Hepatic stellate cell (primary cell): Measurements from ENCODE around the gene ZNF586.
"Not testable (repeated sequence)": the region's sequence is repeated elsewhere in the genome, so short reads cannot be mapped to it uniquely, and the experiment has no call there.

Experiments used
- DNase-seq: peaks from one replicate; pipeline ENCODE4 v3.0.0; 2011; ENCODE audit warnings: low spot score

ZNF586 gene

DNA sequence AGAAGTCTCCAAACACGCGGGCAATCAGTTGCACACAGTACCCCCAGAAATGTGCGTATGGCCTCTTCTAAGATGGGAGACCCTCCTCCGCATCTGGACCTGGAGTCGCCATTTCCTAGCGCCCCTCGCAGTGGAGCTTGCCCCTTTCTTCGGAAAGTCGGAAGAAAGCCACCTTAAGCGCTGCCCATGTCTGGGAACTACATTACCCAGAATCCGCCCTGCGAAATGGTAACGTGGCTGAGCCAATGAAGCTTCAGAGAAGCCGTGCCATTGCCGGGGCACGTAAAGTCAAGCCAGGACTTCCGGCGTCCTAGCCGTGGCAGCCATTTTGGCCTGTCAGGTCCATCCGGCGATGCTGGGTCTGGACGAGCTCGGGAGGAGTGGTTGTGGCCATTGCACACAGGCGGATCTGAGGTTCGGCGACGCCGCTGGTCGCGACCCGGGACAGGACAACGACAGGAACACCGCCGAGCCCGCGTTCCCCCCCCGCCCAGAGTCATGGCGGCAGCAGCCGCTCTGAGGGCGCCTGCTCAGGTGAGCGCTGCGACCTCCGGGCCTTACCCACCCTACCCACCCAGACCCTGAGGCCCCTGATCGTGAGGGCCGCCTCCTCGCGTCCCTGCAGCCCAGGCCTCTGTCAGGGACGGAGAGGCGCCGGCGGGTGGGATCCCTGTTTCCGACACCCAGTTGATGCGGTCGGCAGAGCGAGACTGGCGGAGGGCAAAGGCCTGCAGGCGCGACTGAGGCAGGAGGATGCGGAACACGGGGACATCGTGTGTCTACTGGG, at the start of gene ZNF586:
TSS of gene ZNF586 (plus strand) at position 332 of the 787 bp plus-strand sequence. CDS start at position 499, 167 bp downstream.
- DNase-seq = peak; percentile 99

DNA sequence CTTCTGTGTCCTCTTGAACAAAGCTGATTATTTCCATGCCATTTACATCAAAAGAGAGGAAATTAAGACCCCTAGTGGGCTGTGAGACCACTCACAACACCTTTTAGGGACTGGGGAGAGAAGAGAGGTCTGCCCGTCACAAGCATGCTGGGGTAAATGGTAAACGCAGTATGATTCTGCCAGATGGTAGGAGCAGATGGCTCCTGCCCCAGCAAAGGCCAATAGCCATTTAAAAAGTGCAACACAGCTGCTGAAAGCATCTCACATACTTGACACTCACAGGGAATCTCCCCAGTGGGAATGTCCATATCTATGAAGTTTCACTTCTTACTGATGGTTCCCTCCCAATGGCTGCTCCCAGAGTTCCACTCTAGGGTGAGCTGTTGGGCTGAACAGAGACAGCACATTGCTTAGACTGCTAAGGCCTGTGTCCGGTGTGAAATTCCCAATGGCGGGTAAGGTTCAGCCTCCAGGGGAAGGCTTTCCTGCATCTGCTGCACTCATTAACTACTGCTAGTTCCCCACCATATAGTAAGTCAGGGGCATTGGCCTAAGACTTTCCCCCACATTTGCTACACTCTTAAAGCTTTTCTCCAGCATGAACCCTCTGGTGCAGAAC, 49.5 kb upstream of the ZNF586 start:
- DNase-seq = no peak

DNA sequence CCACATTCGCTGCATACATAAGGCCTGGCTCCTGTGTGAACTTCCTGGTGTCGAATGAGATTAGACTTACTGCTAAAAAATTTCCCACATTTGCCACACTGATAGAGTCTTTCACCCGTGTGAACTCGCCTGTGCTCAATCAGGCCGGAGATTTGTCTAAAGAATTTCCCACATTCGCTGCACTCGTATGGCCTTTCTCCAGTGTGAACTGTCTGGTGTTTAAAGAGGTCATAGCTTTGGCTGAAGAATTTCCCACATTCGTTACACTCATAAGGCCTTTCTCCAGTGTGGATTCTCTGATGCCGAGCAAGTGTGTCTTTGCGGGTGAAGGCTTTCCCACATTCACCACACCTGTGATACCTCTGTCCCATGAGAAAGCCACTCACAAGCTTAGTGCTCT, 48.6 kb upstream of the ZNF586 start:
- no peak for DNase-seq

- DNase-seq = peak; percentile 14
These were observed 31.2 kb upstream of the ZNF586 start for GRCh38 chr19:57738320-57738719.

- DNase-seq = not testable (repeated sequence)
These were observed 30.7 kb upstream of the ZNF586 start for GRCh38 chr19:57738770-57739169.

- peak; percentile 93 for DNase-seq
These were observed 22.6 kb upstream of the ZNF586 start, which contains the start of gene ZNF776 for GRCh38 chr19:57746580-57747471. Gene ZNF776 (plus strand): TSS chr19:57746815. CDS start chr19:57747059, 244 bp downstream.

GRCh38 chr19:57747472-57747807, 22.0 kb upstream of the ZNF586 start:
- DNase-seq = no peak

- no peak for DNase-seq
These were observed 21.4 kb upstream of the ZNF586 start for GRCh38 chr19:57748029-57748428.

DNA sequence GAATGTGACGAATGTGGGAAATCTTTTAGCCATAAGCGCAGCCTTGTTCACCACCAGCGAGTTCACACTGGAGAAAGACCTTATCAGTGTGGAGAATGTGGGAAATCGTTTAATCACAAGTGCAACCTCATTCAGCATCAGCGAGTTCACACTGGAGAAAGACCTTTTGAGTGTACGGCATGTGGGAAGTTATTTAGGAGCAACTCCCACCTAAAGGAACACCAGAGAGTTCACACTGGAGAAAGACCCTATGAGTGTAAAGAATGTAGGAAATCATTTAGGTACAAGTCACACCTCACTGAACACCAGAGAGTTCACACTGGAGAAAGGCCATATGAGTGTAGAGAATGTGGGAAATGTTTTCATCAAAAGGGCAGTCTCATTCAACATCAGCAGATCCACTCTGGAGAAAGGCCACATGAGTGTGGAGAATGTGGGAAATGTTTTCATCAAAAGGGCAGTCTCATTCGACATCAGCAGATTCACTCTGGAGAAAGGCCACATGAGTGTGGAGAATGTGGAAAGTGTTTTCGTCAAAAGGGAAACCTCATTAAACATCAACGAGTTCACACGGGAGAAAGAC, 15.3 kb upstream of the ZNF586 start:
- no peak for DNase-seq

DNA sequence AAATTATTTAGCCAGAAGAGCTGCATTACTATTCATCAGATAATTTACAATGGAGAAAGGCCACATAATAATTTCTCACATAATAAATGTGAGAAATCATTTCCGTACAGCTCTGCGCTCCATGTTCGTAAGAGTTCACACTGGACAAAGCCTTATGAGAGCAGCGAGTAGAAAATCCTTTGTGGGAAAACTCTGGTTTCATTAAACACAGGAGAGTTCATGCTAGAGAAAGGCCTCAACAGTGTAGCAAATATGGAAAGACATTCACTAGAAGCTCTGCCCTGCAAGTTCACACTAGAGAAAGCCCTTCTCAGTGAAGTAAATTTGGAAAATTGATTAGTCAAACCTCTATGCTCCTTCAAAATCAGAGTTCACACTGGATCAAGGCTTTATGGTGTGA, 14.4 kb upstream of the ZNF586 start:
- no peak for DNase-seq

DNA sequence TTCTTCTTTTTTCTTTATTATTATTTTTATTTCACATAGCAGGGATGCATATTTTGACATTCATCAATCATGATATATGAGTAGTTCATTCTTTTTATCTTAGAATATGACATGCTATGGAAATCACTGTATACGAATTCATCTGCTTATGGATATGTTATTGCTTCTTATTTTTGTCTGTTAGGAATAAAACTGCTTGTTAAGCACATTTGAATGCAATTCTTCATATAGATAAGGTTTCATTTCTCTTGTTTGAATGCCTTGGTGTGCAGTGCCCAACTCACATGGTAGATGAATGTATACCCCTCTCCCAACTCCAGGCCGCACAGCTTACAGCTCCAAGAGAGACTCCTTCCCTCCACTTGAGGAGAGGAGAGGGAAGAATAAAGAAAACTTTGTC, 11.5 kb upstream of the ZNF586 start:
- DNase-seq = no peak

- DNase-seq = no peak
These were observed 10.4 kb upstream of the ZNF586 start for GRCh38 chr19:57759096-57759495.

DNA sequence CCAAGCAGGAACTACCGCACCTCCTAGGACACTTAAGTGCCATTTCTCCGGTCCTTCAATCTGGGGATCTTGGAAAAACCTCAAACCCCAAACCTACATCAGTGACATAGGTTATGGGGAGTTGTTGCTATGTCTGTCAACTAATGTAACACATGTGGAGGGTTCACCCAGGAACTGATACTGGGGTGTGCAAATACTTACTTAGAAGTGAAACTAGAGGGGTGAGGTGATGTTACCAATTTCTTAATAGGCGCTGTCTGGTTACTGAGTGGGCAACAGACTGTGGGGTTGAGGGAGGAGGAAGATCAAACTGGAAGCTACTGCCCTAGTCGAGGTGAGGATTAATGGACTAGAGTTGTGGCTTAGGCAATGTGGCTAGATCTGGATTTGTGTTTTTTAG, 1.9 kb downstream of the ZNF586 start:
- DNase-seq = no peak

DNA sequence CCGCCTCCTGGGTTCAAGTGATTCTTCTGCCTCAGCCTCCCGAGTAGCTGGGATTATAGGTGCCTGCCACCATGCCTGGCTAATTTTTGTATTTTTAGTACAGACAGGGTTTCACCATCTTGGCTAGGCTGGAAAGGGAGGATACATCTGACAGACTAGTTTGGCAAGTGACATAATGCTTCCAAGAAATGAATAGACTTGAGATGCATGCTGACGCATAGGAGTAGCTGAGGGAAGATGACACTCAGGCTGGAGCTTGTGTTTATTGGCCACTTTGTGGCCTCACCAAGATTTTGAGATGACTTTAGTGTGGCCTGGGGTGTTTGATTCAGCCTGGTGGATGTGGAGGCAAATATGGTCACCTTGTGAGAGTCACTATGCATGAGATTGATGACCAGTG, 4.0 kb downstream of the ZNF586 start:
- no peak for DNase-seq

DNA sequence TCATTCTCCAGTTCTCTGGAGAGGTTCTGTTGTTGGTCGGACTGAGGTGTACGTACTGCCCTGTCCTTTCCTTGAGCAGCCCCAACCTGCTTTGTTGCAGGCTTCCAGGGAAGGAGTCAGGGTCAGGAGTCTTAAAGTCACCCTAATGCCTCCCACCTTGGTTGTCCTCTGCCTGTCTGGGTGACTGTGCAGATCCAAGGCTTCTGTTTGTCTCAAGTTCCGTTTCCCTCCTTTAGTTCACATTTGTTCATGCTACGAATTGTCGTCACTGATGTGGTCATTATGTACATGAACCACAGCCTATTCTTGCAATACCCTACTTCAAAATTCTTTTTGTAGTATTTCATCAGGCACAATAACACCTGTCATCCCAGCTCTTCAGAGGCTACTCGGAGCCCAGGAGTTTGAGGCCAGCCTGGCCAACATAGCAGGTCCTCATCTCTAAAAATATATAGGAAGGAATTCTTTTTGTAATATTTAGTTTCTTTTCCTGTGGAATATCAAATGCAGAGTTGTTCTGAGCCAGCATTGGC, 7.4 kb downstream of the ZNF586 start:
- no peak for DNase-seq

GRCh38 chr19:57778336-57778735, 8.9 kb downstream of the ZNF586 start:
- DNase-seq = no peak

DNA sequence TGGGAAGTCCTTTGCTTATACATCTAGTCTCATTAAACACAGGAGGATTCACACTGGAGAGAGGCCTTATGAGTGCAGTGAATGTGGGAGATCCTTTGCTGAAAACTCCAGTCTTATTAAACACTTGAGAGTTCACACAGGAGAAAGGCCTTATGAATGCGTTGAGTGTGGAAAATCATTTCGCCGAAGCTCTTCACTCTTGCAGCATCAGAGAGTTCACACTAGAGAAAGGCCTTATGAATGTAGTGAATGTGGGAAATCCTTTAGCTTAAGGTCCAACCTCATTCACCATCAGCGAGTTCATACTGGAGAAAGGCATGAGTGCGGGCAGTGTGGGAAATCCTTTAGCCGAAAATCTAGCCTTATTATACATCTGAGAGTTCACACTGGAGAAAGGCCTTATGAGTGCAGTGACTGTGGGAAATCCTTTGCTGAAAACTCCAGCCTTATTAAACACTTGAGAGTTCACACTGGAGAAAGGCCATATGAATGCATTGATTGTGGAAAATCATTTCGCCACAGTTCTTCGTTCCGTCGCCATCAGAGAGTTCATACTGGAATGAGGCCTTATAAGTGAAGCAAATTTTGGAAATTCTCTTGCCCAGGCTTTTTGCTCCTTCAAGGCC, 9.9 kb downstream of the ZNF586 start:
- no peak for DNase-seq

GRCh38 chr19:57786286-57786685, 16.8 kb downstream of the ZNF586 start:
- no peak for DNase-seq

GRCh38 chr19:57786906-57787305, 17.4 kb downstream of the ZNF586 start:
- no peak for DNase-seq

DNA sequence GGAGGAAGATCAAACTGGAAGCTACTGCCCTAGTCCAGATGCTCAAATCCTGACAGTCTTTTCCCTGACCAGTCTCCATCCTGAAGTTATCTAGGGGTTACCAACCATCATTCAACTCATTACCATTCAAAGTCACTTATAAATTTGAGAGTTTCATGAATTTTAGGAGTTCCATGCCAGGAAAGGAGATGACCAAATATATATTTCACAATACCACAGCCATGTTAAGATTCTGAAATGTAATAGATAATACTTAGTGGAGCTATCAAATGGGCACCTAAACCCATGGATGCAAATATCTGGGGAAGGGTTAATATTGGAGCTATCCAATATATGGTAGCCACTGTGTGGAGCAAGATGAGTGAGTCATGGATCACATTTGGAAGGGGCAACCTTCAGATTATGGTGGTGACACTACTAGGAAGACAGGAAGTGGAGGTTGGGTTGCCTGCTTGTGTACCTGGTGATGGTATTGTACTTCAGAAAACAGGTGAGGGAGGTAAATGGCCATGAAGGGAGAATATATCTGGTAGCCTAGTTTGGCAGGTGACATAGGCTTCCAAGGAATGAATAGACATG, 18.7 kb downstream of the ZNF586 start:
- DNase-seq = no peak

DNA sequence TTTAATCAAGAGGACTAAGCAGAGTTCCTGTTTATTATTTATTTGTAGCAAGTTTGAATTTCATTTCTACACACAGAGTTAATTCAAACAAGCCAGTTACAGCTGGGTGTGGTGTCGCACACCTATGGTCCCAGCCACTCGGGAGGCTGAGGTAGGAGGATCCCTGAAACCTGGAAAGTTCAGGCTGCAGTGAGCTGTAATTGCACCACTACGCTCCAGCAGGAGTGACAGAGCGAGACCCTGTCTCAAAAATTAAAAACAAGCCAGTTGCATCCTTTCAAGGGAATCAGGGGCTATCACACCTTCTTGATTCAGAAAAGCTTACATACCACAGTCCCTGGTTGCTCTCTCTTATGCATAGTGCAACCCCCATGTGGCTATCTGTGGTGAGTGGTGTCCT, 19.8 kb downstream of the ZNF586 start:
- no peak for DNase-seq
